ENCODE data around the gene CDKL5.
"Not testable (repeated sequence)": the region's sequence is repeated elsewhere in the genome, so short reads cannot be mapped to it uniquely, and the experiment has no call there.

The CDKL5 gene

GRCh38 chrX:18561020-18561419 lies 135.6 kb downstream of the CDKL5 start:
- DNase-seq (ENCODE audit: low read depth): no peak
- no peak overlapping the region for H3K4me3 ChIP-seq (ENCODE audit: low read depth, low read length)

DNA sequence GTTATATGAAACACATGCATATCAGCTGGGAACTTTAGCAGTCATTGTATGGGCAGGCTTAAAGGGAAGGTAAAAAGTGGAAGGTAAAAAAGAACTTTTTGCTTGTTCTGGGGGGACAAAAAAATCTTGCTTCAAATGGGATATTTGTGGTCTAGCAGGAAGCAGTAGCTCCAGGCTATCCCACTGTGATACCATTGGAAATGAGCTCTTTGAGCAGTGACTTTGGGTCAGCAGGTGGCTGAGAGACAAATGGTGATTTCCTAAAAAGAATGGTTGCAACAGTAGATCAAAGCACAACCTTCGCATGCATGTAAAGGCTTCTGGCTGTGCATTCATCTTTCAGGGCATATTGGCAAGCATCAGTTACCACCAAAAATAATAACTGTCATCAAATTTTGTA lies 140.3 kb downstream of the CDKL5 start:
- H3K4me3 ChIP-seq (ENCODE audit: low read depth, low read length): no peak overlapping the region
- DNase-seq (ENCODE audit: low read depth): no peak

DNA sequence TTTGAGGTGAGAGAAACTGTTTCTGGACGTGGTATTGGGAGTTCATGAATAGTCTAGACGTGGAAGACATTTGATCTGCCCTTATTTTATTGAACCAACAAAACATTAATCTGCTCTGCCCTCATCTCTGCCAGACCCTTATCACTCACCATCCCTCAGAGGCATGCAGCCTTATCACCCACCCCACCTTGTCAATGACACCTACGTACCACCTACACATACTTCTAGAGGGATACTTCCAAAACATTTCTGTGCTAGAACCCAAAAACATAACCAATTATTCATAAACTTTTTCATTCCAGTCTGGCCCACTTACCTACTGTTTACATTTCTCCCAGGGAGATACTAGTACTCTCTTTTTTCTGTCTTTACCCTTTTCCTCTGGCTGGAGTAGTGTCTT lies 141.3 kb downstream of the CDKL5 start:
- no peak for DNase-seq (ENCODE audit: low read depth)
- H3K4me3 ChIP-seq (ENCODE audit: low read depth, low read length): no peak overlapping the region

DNA sequence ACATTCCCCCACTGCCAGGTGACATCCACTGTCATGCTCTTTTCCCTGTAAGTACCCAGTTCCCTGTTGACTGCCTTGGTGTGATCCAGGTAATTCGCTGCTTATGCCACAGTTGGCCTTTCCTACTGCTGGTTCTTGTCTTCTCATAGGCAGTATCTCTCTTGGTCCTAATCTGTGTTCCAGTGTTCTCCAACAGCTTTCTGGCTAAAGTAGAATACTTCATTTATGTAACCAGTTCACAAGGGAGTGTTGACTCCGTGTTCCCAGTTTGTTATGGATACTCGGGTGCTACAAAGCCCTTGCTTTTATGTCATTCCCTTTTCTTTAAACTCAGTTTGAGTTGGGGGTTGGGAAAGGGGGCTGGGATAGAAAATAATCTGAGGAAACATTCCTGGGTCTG lies 148.1 kb downstream of the CDKL5 start:
- H3K4me3 ChIP-seq (ENCODE audit: low read depth, low read length): no peak overlapping the region
- DNase-seq (ENCODE audit: low read depth): no peak

- peak; percentile 66 for DNase-seq (ENCODE audit: low read depth)
- H3K4me3 ChIP-seq (ENCODE audit: low read depth, low read length): no peak overlapping the region
Observed at GRCh38 chrX:18574591-18574990, 149.2 kb downstream of the CDKL5 start.

DNA sequence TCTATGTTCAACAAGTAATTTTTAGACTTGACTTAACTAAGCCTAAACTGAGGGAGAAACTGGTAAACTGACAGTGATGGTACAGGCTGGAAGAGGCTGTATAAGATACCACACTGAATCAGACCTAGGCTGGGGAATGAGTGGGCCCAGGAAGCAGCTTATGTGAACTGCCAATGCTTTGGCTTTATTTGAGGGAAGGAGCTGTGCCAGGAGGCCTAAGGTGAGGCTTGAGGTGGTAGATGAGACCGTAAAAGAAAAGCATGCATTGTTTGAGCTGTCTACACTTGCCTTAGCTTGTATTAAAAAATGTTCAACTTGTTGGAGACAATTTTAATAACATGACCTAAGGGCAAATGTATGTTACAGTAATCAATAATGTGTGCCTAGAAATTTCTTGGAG lies 150.3 kb downstream of the CDKL5 start:
- no peak overlapping the region for H3K4me3 ChIP-seq (ENCODE audit: low read depth, low read length)
- no peak for DNase-seq (ENCODE audit: low read depth)

GRCh38 chrX:18577400-18577799 lies 152.0 kb downstream of the CDKL5 start:
- no peak for DNase-seq (ENCODE audit: low read depth)
- no peak overlapping the region for H3K4me3 ChIP-seq (ENCODE audit: low read depth, low read length)

- no peak for DNase-seq (ENCODE audit: low read depth)
- no peak overlapping the region for H3K4me3 ChIP-seq (ENCODE audit: low read depth, low read length)
Observed at GRCh38 chrX:18578546-18578945, 153.1 kb downstream of the CDKL5 start.

- DNase-seq (ENCODE audit: low read depth): no peak
- no peak overlapping the region for H3K4me3 ChIP-seq (ENCODE audit: low read depth, low read length)
Observed at GRCh38 chrX:18579495-18579894, 154.1 kb downstream of the CDKL5 start.

- H3K4me3 ChIP-seq (ENCODE audit: low read depth, low read length): no peak overlapping the region
- DNase-seq (ENCODE audit: low read depth): no peak
Observed at GRCh38 chrX:18582910-18583493, 157.6 kb downstream of the CDKL5 start.

- H3K4me3 ChIP-seq (ENCODE audit: low read depth, low read length); DNase-seq (ENCODE audit: low read depth): not testable (repeated sequence)
Observed at GRCh38 chrX:18589292-18589691, 163.9 kb downstream of the CDKL5 start.

GRCh38 chrX:18591834-18592233 lies 166.4 kb downstream of the CDKL5 start:
- no peak for DNase-seq (ENCODE audit: low read depth)

GRCh38 chrX:18594079-18594478 lies 168.7 kb downstream of the CDKL5 start:
- no peak for DNase-seq (ENCODE audit: low read depth)

More at GRCh38 chrX:18591834-18592233, 166.4 kb downstream of the CDKL5 start:
- H3K4me3 ChIP-seq (ENCODE audit: low read depth, low read length): no peak overlapping the region

GRCh38 chrX:18596096-18596495 lies 170.7 kb downstream of the CDKL5 start:
- no peak for DNase-seq (ENCODE audit: low read depth)

More at GRCh38 chrX:18594079-18594478, 168.7 kb downstream of the CDKL5 start:
- no peak overlapping the region for H3K4me3 ChIP-seq (ENCODE audit: low read depth, low read length)

DNA sequence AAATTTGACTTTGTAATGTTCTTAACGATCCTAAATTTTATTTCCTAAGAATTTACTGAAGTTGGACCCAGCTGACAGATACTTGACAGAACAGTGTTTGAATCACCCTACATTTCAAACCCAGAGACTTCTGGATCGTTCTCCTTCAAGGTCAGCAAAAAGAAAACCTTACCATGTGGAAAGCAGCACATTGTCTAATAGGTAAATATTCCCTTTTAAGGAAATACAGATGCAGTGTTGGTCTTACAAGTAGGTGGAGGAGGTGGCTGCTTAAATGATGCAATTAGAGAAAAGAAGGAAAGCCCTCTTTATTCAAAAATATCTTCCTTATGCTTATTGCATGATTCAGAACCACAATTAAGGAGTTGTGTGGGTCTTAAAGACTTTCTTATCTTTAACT lies 173.0 kb downstream of the CDKL5 start:
- no peak for DNase-seq (ENCODE audit: low read depth)
- H3K4me3 ChIP-seq (ENCODE audit: low read depth, low read length): no peak overlapping the region

More at GRCh38 chrX:18596096-18596495, 170.7 kb downstream of the CDKL5 start:
- H3K4me3 ChIP-seq (ENCODE audit: low read depth, low read length): no peak overlapping the region

DNA sequence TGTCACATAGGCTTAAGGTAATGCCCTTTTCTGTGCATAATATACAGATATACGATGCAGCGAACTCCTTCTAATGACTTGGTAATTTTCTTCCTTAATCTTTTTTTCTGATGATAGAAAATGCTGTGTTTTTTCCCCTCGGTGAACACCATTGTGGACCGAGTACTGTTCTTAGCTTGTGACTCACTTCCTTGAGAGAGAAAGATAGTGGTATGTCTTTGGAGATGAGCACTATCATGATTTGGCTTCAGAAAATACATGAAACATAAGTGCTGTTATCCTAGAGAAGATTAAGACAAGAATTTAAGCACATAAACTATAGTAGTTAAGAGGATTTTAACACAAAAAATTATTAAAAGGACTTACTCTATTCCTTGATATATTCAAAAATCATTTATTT lies 182.6 kb downstream of the CDKL5 start:
- H3K4me3 ChIP-seq (ENCODE audit: low read depth, low read length): no peak overlapping the region
- DNase-seq (ENCODE audit: low read depth): no peak

DNA sequence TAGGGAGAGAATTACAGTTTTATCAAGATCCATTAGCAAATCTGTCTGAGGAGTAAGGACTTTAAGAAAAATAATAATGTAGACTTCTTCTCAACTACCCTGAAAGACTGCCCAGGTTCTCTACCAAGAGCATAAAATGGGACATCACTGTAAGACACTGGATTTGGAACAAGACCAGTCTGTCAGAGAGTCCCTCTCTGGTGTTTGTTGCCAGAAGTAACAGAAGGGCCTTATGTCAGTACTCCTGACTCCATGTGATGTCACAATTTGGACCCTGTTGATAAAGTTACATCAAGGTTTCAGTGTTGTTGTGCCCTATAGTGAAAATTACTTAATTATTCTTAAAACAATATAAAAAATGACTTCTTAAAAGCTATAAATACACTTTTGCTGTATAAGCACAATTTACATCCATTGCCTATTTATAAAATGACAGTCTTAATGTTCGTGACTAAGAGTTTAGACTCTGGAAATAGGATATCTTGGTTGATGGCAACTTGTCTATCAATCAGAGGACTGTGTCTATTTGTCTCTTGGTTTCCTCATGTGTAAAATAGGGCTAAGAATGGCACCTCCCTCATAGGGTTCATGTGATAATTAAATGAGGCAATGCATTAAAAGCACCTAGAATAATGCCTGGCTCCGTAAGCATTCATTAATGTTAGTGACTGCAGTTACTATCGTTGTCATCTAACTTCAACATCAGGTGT lies 188.7 kb downstream of the CDKL5 start:
- no peak for DNase-seq (ENCODE audit: low read depth)
- H3K4me3 ChIP-seq (ENCODE audit: low read depth, low read length): no peak overlapping the region

GRCh38 chrX:18616688-18617406 lies 191.4 kb downstream of the CDKL5 start:
- no peak for DNase-seq (ENCODE audit: low read depth)
- no peak overlapping the region for H3K4me3 ChIP-seq (ENCODE audit: low read depth, low read length)

DNA sequence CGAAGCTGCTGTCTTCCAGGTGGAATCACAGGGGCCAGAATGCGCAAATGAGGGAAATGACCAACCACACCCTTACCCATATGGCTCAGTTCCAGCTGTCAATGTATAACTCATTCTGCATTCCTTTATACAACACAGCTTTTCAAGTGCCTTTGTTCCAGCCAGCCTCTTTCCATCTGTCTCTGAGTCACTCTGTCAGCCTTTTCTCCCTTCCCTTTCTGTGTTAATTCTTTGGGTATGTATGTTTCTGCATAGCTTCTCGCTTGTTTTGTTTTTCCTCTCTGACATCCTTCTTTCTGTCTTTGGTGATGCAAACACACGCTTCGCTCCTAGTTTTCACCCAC lies 192.0 kb downstream of the CDKL5 start:
- peak; percentile 26 for DNase-seq (ENCODE audit: low read depth)
- no peak overlapping the region for H3K4me3 ChIP-seq (ENCODE audit: low read depth, low read length)

- no peak for DNase-seq (ENCODE audit: low read depth)
- H3K4me3 ChIP-seq (ENCODE audit: low read depth, low read length): no peak overlapping the region
Observed at GRCh38 chrX:18619288-18619687, 193.9 kb downstream of the CDKL5 start.

GRCh38 chrX:18620349-18620748 lies 194.9 kb downstream of the CDKL5 start:
- no peak overlapping the region for H3K4me3 ChIP-seq (ENCODE audit: low read depth, low read length)
- no peak for DNase-seq (ENCODE audit: low read depth)

Measured in skeletal muscle cell (primary cell).